HG02610 (cell line): ENCODE measurements around the gene PRXL2C.

ENCODE experiments used
- ATAC-seq: cut with Tn5 transposase; IDR thresholded peaks from one replicate; pipeline ENCODE4 v1.9.1; 2021; ENCODE audit warnings: mild to moderate bottlenecking, moderate library complexity; ENCODE audit not compliant: unreplicated experiment

PRXL2C gene

GRCh38 chr9:96612966-96613589 is 42.0 kb downstream of the PRXL2C start:
- ATAC-seq, result no peak

DNA sequence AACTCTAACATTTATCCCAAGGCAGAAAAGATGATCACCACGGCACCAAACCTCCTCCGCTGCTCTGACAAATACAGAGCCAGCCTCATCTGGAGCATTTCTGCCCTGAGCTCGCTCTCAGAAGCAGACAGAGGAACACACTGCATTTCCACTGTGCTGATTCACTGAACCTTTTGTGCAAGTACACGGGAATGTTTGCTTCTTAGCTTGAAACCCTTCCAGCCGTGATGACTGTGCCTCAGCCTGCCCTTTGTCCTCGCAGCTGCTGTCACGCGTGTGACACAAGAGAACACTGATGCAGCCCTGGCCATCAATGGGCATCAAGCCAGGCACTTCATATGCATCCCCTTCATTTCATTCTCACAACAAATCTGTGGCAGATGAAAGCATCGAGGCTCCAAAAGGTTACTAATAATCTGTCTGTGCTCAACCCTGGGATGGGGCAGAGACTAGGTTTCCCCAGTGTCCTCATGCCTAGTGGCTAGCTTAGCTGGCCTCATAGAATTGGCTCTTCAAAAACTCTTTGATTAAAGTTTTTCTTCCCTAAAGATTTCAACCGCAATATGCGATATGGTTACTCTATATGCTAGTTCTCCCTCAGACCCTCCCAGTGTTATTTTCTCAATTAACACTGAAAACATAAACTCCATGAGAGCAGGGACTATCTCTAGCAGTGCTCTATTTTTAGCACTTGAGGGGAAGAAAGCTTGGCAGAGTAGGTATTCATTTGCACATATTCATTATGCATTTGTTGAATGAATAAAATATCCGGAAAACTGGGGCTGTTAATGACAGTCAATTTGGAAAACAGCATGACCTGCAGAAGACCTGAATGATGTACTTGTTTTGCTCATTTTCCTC is 42.8 kb downstream of the PRXL2C start:
- ATAC-seq, result no peak

GRCh38 chr9:96611302-96611701 is 43.8 kb downstream of the PRXL2C start:
- no peak for ATAC-seq

DNA sequence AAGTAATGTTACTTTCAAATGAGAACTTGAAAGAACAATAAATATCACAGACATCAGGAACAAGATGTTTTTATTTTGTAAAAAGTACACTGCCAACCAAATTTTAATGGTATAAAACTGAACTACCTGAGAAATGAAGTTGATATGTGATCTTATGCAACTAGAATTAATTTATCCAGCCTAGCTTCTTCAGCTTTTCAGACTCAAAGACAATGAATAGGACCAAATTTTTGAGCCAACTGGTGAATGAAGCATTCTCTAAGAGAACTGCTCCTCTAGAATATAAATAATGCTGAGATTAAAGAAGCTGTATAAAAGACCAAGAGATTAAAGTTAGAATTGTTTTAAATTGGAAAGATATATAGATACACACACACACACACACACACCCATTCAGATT is 45.4 kb downstream of the PRXL2C start:
- ATAC-seq, result no peak

DNA sequence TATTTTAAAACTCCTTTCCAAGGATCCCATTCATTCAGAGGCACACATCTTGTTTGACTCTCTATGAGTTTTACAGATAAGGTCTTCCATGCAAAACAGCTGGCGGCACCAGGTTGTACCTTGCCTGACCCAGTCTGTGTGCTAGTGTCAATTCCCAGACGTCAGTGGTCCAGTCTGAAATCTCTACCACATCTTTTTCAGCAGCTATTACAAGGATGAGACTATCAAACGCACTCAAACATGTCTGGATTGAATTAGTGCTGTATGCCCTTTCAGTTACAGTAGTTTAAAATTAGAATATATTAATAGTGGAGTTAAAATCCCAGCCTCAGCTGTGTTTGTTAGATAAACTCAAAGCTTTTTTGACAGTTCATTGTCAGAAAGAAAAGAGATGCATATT is 47.1 kb downstream of the PRXL2C start:
- no peak for ATAC-seq

DNA sequence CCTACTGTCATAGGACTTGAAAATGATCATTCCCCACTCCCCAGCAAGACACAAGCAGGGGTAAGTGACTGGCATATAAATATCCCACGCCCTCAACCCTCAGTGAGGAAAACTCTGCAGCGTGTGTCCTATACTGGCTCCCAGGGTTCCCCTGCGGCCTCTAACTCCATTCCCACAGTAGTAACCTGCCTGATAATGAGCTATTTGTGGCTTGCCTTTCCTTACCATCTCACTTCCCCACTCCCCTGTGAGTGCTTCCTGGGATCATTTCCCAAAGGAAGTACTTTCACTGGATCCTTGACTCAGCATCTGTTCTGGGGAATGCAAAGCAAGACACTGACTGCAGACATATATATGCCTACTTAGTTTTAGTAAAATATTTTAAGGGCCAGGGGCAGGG is 49.8 kb downstream of the PRXL2C start:
- ATAC-seq, result no peak

DNA sequence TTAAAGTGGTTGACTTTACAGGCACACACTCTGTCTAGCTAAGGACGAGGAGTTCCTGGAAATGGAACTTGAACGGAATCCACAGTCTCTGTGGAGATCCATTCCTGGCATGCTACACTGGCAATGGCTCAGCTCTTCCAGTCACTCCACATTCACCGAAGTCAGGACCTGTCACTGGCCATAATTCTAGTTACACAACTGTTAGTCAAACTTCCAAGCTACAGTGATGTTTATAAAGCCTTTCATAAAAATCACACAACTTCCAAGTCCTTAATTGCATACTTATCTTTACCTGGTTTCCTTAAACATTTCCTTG is 51.2 kb downstream of the PRXL2C start:
- no peak for ATAC-seq

DNA sequence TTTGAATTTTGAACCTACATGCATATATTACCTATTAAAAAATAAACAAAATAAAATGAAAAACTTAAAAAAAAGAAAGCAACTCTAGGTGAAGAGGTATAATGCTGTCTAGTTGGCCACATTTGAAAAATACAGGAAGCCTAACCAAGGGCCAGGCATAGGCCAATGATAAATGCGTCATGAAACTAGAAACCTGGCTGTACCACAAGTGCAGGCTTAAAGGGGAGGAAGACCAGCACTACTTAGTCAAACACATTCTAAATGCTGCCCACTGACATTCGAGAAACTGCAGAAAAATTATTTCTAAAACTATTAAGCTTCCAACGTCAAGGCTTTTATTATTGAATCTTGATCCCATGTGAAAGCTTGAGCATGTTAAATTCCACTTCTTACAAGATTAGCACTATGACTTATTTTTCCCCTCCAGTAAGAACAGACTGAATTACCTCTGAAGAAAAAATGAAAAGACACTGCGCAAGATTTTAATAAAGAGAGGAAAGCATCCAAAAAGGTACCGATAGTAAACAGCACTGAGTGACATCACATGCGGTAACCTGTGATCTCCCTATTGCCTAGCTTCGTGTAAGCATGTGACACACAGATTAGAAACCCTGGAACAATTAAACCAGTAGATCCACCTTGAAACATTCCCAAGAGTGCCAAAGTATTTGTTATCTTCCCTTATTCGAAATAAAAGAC is 51.7 kb downstream of the PRXL2C start:
- no peak for ATAC-seq

DNA sequence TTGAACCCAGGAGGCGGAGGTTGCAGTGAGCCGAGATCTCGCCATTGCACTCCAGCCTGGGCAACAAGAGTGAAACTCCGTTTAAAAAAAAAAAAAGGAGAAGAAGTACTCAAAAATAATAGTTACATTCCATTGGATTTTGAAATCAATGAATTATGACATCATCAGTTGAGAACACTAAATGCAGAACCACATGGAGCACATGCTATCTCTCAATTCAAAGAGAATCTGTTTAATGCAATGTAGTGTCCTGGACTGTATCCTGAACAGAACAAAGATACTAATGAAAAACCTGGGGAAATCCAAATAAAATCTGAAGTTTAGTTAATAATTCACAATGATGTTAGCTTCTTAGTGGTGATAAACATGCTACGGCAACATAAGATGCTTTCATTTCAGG is 55.8 kb downstream of the PRXL2C start:
- ATAC-seq, result no peak

DNA sequence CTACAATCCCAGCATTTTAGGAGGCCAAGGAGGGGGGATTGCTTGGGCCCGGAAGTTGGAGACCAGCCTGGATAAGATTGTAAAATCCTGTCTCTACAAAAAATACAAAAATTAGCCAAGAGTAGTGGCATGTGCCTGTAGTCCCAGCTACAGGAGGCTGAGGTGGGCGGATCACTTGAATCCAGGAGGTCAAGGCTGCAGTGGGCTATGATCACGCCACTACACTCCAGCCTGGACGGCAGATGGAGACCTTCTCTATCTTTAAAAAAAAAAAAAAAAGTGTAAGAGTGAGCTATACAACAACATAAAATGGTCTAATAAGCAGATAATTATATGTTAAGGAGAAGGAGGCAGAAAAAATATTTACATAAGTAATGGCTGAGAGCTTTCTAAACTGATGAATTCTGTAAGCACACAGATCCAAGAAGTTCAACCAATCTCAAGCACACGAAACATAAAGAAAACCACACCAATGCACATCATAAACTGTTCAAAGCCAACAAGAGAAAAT is 58.5 kb downstream of the PRXL2C start:
- no peak for ATAC-seq
